Nephron progenitor cell (in vitro differentiated cells): ENCODE results near the gene NAA40.

ENCODE experiments used
- DNase-seq: peaks from one replicate; pipeline ENCODE4 v3.0.0; 2021
- H3K27ac Mint-ChIP-seq: 2 replicates; pipeline ENCODE4 v1.8.0; 2021; ENCODE audit warnings: mild to moderate bottlenecking, moderate library complexity, mixed read lengths
- H3K27me3 Mint-ChIP-seq: 2 replicates; pipeline ENCODE4 v1.8.0; 2021; ENCODE audit warnings: mild to moderate bottlenecking, low read depth, mixed read lengths; ENCODE audit not compliant: poor library complexity
- H3K36me3 Mint-ChIP-seq: 2 replicates; pipeline ENCODE4 v1.8.0; 2021; ENCODE audit warnings: low read depth, mixed read lengths
- H3K4me1 Mint-ChIP-seq: 2 replicates; pipeline ENCODE4 v1.8.0; 2021; ENCODE audit warnings: mixed read lengths
- H3K4me3 Mint-ChIP-seq: 2 replicates; pipeline ENCODE4 v1.8.0; 2021; ENCODE audit warnings: mild to moderate bottlenecking, moderate library complexity, mixed read lengths
- H3K9me3 Mint-ChIP-seq: 2 replicates; pipeline ENCODE4 v1.8.0; 2021; ENCODE audit warnings: mild to moderate bottlenecking, moderate library complexity, mixed read lengths
- CTCF ChIP-seq: fragments of 200-600 bp; sonication (generic); IDR thresholded peaks from 2 replicates; pipeline ENCODE4 v1.5.0; 2021; ENCODE audit warnings: antibody characterized with exemption

The NAA40 gene

DNA sequence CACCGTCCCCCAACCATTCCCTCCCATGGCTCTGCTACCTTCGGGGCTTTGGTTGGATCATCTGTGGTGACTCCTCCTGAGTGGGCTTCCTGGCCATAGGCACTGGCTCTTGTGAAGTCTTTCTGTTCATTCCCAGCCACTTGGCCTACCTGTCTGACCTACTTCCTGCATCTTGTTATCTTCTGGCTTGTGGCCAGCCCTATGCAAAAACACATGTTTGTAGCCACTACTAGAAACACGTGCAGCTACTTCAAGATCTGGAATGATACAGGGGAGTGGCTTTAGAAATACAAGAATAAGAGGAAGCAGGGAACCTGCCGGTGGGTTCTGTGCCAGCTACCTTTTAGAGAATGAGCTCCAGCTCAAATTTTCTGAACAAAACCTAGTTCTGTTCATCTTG is 42.7 kb upstream of the NAA40 start:
- Mint-ChIP-seq H3K9me3 (peaks cover 7% of the 10 kb centered on the region), H3K27ac (no peak overlapping the region)

GRCh38 chr11:63897459-63898146 is 41.2 kb upstream of the NAA40 start:
- Mint-ChIP-seq H3K27ac (no peak overlapping the region), H3K4me1 (no peaks in the 10 kb centered on the region)
- no peak for TF ChIP-seq CTCF

More for the DNA sequence above, 42.7 kb upstream of the NAA40 start:
- no peak for DNase-seq
- Mint-ChIP-seq H3K4me3 (no peak overlapping the region), H3K27me3 (no peaks in the 10 kb centered on the region), H3K4me1 (peaks cover 9% of the 10 kb centered on the region), H3K36me3 (peaks cover 59% of the 10 kb centered on the region)
- no peak for TF ChIP-seq CTCF

GRCh38 chr11:63901660-63902059 is 37.1 kb upstream of the NAA40 start:
- H3K27ac Mint-ChIP-seq = peak overlapping the region; percentile 5
- H3K4me1 Mint-ChIP-seq = peaks cover 15% of the 10 kb centered on the region
- H3K4me3 Mint-ChIP-seq = no peak overlapping the region
- H3K36me3 Mint-ChIP-seq = peaks cover 51% of the 10 kb centered on the region
- peaks cover 7% of the 10 kb centered on the region for H3K27me3 Mint-ChIP-seq
- no peaks in the 10 kb centered on the region for H3K9me3 Mint-ChIP-seq
- no peak for TF ChIP-seq CTCF
- no peak for DNase-seq

More at GRCh38 chr11:63897459-63898146, 41.2 kb upstream of the NAA40 start:
- peaks cover 69% of the 10 kb centered on the region for H3K36me3 Mint-ChIP-seq
- peaks cover 4% of the 10 kb centered on the region for H3K27me3 Mint-ChIP-seq
- H3K4me3 Mint-ChIP-seq = no peak overlapping the region
- no peak for DNase-seq
- peaks cover 7% of the 10 kb centered on the region for H3K9me3 Mint-ChIP-seq

DNA sequence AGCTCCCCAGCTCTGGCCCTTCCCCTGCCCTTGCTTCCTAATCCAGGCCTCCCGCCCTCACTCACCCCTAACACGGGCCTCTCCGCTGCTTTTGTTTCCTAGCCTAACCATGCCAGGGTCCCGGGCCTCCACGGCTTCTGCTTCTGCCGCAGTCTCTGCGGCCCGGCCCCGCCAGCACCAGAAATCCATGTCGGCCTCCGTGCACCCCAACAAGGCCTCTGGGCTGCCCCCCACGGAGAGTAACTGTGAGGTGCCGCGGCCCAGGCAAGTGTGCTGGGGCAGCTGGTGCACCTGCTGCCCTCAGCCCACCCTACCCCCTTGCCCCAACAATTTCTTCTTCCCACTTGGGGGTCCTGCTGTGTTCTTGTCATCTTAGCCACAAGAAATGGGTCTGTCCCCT is 34.9 kb upstream of the NAA40 start:
- H3K36me3 Mint-ChIP-seq = peaks cover 38% of the 10 kb centered on the region
- H3K27me3 Mint-ChIP-seq = peaks cover 7% of the 10 kb centered on the region
- no peaks in the 10 kb centered on the region for H3K9me3 Mint-ChIP-seq
- H3K4me3 Mint-ChIP-seq = no peak overlapping the region
- no peak for DNase-seq
- H3K4me1 Mint-ChIP-seq = peaks cover 38% of the 10 kb centered on the region
- peak overlapping the region; percentile 79 for H3K27ac Mint-ChIP-seq
- TF ChIP-seq CTCF = no peak

- peaks cover 45% of the 10 kb centered on the region for H3K4me1 Mint-ChIP-seq
- H3K4me3 Mint-ChIP-seq = no peak overlapping the region
- H3K9me3 Mint-ChIP-seq = no peaks in the 10 kb centered on the region
- H3K36me3 Mint-ChIP-seq = peaks cover 31% of the 10 kb centered on the region
- no peak overlapping the region for H3K27ac Mint-ChIP-seq
- DNase-seq = no peak
- H3K27me3 Mint-ChIP-seq = peaks cover 7% of the 10 kb centered on the region
- no peak for TF ChIP-seq CTCF
Measured at GRCh38 chr11:63904743-63905142, 34.1 kb upstream of the NAA40 start.

DNA sequence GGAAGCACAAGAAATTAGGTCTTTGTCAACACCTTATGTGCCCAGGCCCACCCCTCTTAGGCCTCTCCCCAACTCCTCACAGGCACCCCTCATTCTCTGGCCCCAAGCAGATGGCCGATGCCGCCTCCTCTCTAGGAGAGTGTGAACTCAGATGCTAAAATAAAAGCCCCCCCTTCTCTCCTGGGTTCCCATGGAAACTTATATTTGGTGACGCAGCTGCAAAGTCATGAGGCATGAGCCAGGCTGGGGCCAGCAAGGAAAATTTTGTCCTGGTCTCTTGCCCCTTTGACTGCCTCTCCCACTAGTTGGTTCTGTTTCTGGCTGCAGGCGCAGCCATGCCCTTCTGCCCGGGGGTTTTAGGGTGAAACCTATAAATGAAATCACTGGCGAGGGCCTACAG is 33.6 kb upstream of the NAA40 start:
- H3K27me3 Mint-ChIP-seq = peaks cover 7% of the 10 kb centered on the region
- H3K4me3 Mint-ChIP-seq = no peak overlapping the region
- H3K36me3 Mint-ChIP-seq = peaks cover 29% of the 10 kb centered on the region
- H3K9me3 Mint-ChIP-seq = no peaks in the 10 kb centered on the region
- no peak for DNase-seq
- peaks cover 49% of the 10 kb centered on the region for H3K4me1 Mint-ChIP-seq
- no peak for TF ChIP-seq CTCF
- H3K27ac Mint-ChIP-seq = peak overlapping the region; percentile 6
